ENCODE results near the gene GPRC5A.

Gene GPRC5A

GRCh38 chr12:12902036-12902435, 10.7 kb downstream of the GPRC5A start:
- H3K4me2 ChIP-seq (ENCODE audit: low read length) = no peak overlapping the region
- H2AFZ ChIP-seq (ENCODE audit: low read depth, low read length) = no peak overlapping the region
- H3K27ac ChIP-seq (ENCODE audit: low read length) = no peak overlapping the region
- no peaks in the 10 kb centered on the region for H3K36me3 ChIP-seq (replicated peaks; ENCODE audit: low read depth, low read length)
- H3K9me3 ChIP-seq (ENCODE audit: insufficient read depth, low read length) = no peaks in the 10 kb centered on the region
- H3K4me3 ChIP-seq (ENCODE audit: low read length) = no peak overlapping the region
- H3K79me2 ChIP-seq (ENCODE audit: low read length) = no peaks in the 10 kb centered on the region
- TF ChIP-seq CTCF (IDR thresholded peaks at IDR 0.05; ENCODE audit: low read depth, low read length) = no peak
- TF ChIP-seq EZH2phosphoT487 (IDR thresholded peaks at IDR 0.05; ENCODE audit: low read depth) = no peak
- H4K20me1 ChIP-seq (ENCODE audit: insufficient read depth, low read length) = peaks cover 6% of the 10 kb centered on the region; the same call in 1 of the 2 replicates
- peaks cover 16% of the 10 kb centered on the region for H3K4me1 ChIP-seq (ENCODE audit: low read length)
- no peak overlapping the region for H3K9ac ChIP-seq (ENCODE audit: low read length)
- H3K27me3 ChIP-seq (ENCODE audit: low read depth, low read length) = peaks cover 32% of the 10 kb centered on the region

- Histone ChIP-seq H3K9ac (ENCODE audit: low read length) (no peak overlapping the region), H3K79me2 (ENCODE audit: low read length) (no peaks in the 10 kb centered on the region), H3K4me2 (ENCODE audit: low read length) (no peak overlapping the region), H3K4me3 (ENCODE audit: low read length) (no peak overlapping the region), H3K27me3 (ENCODE audit: low read depth, low read length) (peaks cover 29% of the 10 kb centered on the region), H3K9me3 (ENCODE audit: insufficient read depth, low read length) (no peaks in the 10 kb centered on the region), H3K36me3 (replicated peaks; ENCODE audit: low read depth, low read length) (no peaks in the 10 kb centered on the region), H2AFZ (ENCODE audit: low read depth, low read length) (no peak overlapping the region), H4K20me1 (ENCODE audit: insufficient read depth, low read length) (peaks cover 6% of the 10 kb centered on the region; the same call in 1 of the 2 replicates), H3K27ac (ENCODE audit: low read length) (no peak overlapping the region), H3K4me1 (ENCODE audit: low read length) (peaks cover 19% of the 10 kb centered on the region)
- TF ChIP-seq CTCF (IDR thresholded peaks at IDR 0.05; ENCODE audit: low read depth, low read length) (no peak), EZH2phosphoT487 (IDR thresholded peaks at IDR 0.05; ENCODE audit: low read depth) (no peak)
Observed at GRCh38 chr12:12903642-12904609, 12.6 kb downstream of the GPRC5A start.

DNA sequence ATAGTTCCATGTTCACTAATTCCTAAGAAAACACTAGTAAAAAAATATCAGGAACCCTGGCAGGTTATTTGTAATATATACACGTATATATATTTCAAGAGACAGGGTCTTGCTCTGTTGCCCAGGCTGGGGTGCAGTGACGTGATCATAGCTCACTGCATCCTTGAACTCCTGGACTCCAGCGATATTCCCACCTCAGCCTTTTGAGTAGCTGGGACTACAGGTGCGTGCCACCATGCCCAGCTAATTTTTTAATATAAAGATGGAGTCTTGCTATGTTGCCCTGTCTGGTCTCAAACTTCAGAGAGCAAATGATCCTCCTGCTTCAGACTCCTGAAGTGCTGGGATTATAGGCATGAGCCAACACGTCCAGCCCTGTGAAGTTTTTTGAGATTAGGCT, 16.2 kb downstream of the GPRC5A start:
- no peak overlapping the region for H3K27ac ChIP-seq (ENCODE audit: low read length)
- H3K9me3 ChIP-seq (ENCODE audit: insufficient read depth, low read length) = no peaks in the 10 kb centered on the region
- peaks cover 11% of the 10 kb centered on the region for H3K27me3 ChIP-seq (ENCODE audit: low read depth, low read length)
- H3K4me3 ChIP-seq (ENCODE audit: low read length) = no peak overlapping the region
- TF ChIP-seq CTCF (IDR thresholded peaks at IDR 0.05; ENCODE audit: low read depth, low read length) (no peak), EZH2phosphoT487 (IDR thresholded peaks at IDR 0.05; ENCODE audit: low read depth) (no peak)
- no peak overlapping the region for H2AFZ ChIP-seq (ENCODE audit: low read depth, low read length)
- no peaks in the 10 kb centered on the region for H4K20me1 ChIP-seq (ENCODE audit: insufficient read depth, low read length)
- no peak overlapping the region for H3K4me2 ChIP-seq (ENCODE audit: low read length)
- H3K4me1 ChIP-seq (ENCODE audit: low read length) = peaks cover 13% of the 10 kb centered on the region
- H3K9ac ChIP-seq (ENCODE audit: low read length) = no peak overlapping the region
- H3K79me2 ChIP-seq (ENCODE audit: low read length) = no peaks in the 10 kb centered on the region
- no peaks in the 10 kb centered on the region for H3K36me3 ChIP-seq (replicated peaks; ENCODE audit: low read depth, low read length)

DNA sequence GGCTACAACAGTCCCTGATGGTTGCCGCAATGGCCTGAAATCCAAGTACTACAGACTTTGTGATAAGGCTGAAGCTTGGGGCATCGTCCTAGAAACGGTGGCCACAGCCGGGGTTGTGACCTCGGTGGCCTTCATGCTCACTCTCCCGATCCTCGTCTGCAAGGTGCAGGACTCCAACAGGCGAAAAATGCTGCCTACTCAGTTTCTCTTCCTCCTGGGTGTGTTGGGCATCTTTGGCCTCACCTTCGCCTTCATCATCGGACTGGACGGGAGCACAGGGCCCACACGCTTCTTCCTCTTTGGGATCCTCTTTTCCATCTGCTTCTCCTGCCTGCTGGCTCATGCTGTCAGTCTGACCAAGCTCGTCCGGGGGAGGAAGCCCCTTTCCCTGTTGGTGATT, 16.9 kb downstream of the GPRC5A start:
- H3K4me1 ChIP-seq (ENCODE audit: low read length) = peaks cover 13% of the 10 kb centered on the region

More for the DNA sequence above, 16.9 kb downstream of the GPRC5A start:
- H4K20me1 ChIP-seq (ENCODE audit: insufficient read depth, low read length) = no peaks in the 10 kb centered on the region
- H3K4me3 ChIP-seq (ENCODE audit: low read length) = no peak overlapping the region
- no peak overlapping the region for H3K27ac ChIP-seq (ENCODE audit: low read length)
- H3K9ac ChIP-seq (ENCODE audit: low read length) = no peak overlapping the region
- no peak for TF ChIP-seq CTCF (IDR thresholded peaks at IDR 0.05; ENCODE audit: low read depth, low read length)
- no peak for TF ChIP-seq EZH2phosphoT487 (IDR thresholded peaks at IDR 0.05; ENCODE audit: low read depth)
- H3K27me3 ChIP-seq (ENCODE audit: low read depth, low read length) = peaks cover 18% of the 10 kb centered on the region
- no peaks in the 10 kb centered on the region for H3K79me2 ChIP-seq (ENCODE audit: low read length)
- no peaks in the 10 kb centered on the region for H3K36me3 ChIP-seq (replicated peaks; ENCODE audit: low read depth, low read length)
- H3K9me3 ChIP-seq (ENCODE audit: insufficient read depth, low read length) = no peaks in the 10 kb centered on the region
- no peak overlapping the region for H3K4me2 ChIP-seq (ENCODE audit: low read length)
- H2AFZ ChIP-seq (ENCODE audit: low read depth, low read length) = no peak overlapping the region
